T-cell (primary cell): ENCODE data around the gene ARHGEF12. TPM values are rescaled to one million over a fixed set of nuclear protein-coding genes. Genes with fewer than 3 reads are reported as not detected.

Experiments
- ATAC-seq, 4 experiments: fragments of 200-7000 bp in 3 of 4; fragments of 150-1000 bp in 1 of 4; cut with Tn5 transposase; replicated peaks in 1 of 4; 1 replicate in 3 of 4; 2 replicates in 1 of 4; pipeline ENCODE4 v1.10.0; 2021; ENCODE audit warnings: moderate library complexity in 3 of 4, mild to moderate bottlenecking in 2 of 4, moderate number of reproducible peaks in 1 of 4
- CTCF ChIA-PET, 2 donors: fragments of 300-600 bp; sonication (Branson Sonifier 250); formaldehyde crosslinking; loops; one replicate each; lab custom pipeline; 2022; ENCODE audit warnings: antibody characterized with exemption in 2 of 2; lab: Charles Lee
- POLR2A ChIA-PET, 2 donors: fragments of 300-600 bp; sonication (Branson Sonifier 250); formaldehyde crosslinking; loops; one replicate each; lab custom pipeline; 2022; ENCODE audit warnings: antibody characterized with exemption in 2 of 2; lab: Charles Lee
- DNase-seq, 35 experiments: peaks; one replicate each; pipeline versions ENCODE4 v3.0.0 to v3.0.0-alpha.2; 2013 to 2023
- H3K27ac ChIP-seq: one replicate; pipeline ENCODE4 v1.5.1; 2013; ENCODE audit warnings: low read length
- H3K27me3 ChIP-seq, 2 experiments: replicated peaks in 1 of 2; 1 replicate in 1 of 2; 2 replicates in 1 of 2; pipeline versions ENCODE4 v1.6.1 to v1.7.0; 2013; ENCODE audit warnings: low read length in 1 of 2, mixed read lengths in 1 of 2; ENCODE audit not compliant: control insufficient read depth in 2 of 2, insufficient read depth in 2 of 2; ENCODE audit errors: extremely low read depth in 1 of 2
- H3K36me3 ChIP-seq, 2 donors: 1 replicate in 1 of 2; 2 replicates in 1 of 2; pipeline versions ENCODE4 v1.6.1 to v1.7.0; 2013; ENCODE audit warnings: low read length in 1 of 2; ENCODE audit not compliant: control insufficient read depth in 2 of 2, insufficient read depth in 1 of 2; ENCODE audit errors: extremely low read depth in 1 of 2
- H3K4me1 ChIP-seq, 2 experiments: 1 replicate in 1 of 2; 2 replicates in 1 of 2; pipeline versions ENCODE4 v1.6.1 to v1.7.0; 2013; ENCODE audit warnings: low read length in 2 of 2, mixed read lengths in 1 of 2; ENCODE audit not compliant: insufficient read depth in 2 of 2, control insufficient read depth in 1 of 2; ENCODE audit errors: extremely low read depth in 1 of 2
- H3K4me3 ChIP-seq, 2 donors: 1 replicate in 1 of 2; 2 replicates in 1 of 2; pipeline versions ENCODE4 v1.5.1 to v1.7.0; 2013; ENCODE audit warnings: mild to moderate bottlenecking in 2 of 2, low read length in 1 of 2, moderate library complexity in 1 of 2; ENCODE audit not compliant: control insufficient read depth in 1 of 2; ENCODE audit errors: extremely low read depth in 1 of 2
- H3K9me3 ChIP-seq: 2 replicates; pipeline ENCODE4 v1.7.0; 2013
- H3K27ac Mint-ChIP-seq, 2 donors: one replicate each; pipeline ENCODE4 v1.8.0; 2020 to 2021; ENCODE audit warnings: mild to moderate bottlenecking in 2 of 2, mixed read lengths in 2 of 2
- H3K27me3 Mint-ChIP-seq, 2 donors: one replicate each; pipeline ENCODE4 v1.8.0; 2021 to 2022; ENCODE audit warnings: mixed read lengths in 2 of 2
- H3K36me3 Mint-ChIP-seq: one replicate; pipeline ENCODE4 v1.8.0; 2021; ENCODE audit warnings: mixed read lengths
- H3K4me1 Mint-ChIP-seq, 3 donors: one replicate each; pipeline ENCODE4 v1.8.0; 2020 to 2022; ENCODE audit warnings: mixed read lengths in 3 of 3, mild to moderate bottlenecking in 1 of 3
- H3K4me3 Mint-ChIP-seq, 3 donors: one replicate each; pipeline ENCODE4 v1.8.0; 2020 to 2022; ENCODE audit warnings: mild to moderate bottlenecking in 3 of 3, mixed read lengths in 3 of 3, moderate library complexity in 3 of 3
- H3K9me3 Mint-ChIP-seq, 3 donors: one replicate each; pipeline ENCODE4 v1.8.0; 2020 to 2022; ENCODE audit warnings: mixed read lengths in 3 of 3
- WGBS: methylation state at CpG from one replicate; pipeline ENCODE4 v1.1.5; 2013; ENCODE audit warnings: missing lambda C conversion rate; ENCODE audit not compliant: insufficient coverage; 5-methylcytosine and 5-hydroxymethylcytosine counted together
- total RNA-seq, 35 experiments: library from RNA in 6 of 35; stranded (reverse) in 6 of 35; fragments of 120-200 nt in 1 of 35; gene quantifications; one replicate each; pipeline versions ENCODE4 v1.2.1 to v1.2.4 and lab custom pipeline; 2013 to 2026

The ARHGEF12 gene
- total RNA-seq, 5 donors from 2014 or later (not counting 1 experiment from before 2014, with no cell fraction given), result 4.8 to 12.8 (median 8.0) TPM

DNA sequence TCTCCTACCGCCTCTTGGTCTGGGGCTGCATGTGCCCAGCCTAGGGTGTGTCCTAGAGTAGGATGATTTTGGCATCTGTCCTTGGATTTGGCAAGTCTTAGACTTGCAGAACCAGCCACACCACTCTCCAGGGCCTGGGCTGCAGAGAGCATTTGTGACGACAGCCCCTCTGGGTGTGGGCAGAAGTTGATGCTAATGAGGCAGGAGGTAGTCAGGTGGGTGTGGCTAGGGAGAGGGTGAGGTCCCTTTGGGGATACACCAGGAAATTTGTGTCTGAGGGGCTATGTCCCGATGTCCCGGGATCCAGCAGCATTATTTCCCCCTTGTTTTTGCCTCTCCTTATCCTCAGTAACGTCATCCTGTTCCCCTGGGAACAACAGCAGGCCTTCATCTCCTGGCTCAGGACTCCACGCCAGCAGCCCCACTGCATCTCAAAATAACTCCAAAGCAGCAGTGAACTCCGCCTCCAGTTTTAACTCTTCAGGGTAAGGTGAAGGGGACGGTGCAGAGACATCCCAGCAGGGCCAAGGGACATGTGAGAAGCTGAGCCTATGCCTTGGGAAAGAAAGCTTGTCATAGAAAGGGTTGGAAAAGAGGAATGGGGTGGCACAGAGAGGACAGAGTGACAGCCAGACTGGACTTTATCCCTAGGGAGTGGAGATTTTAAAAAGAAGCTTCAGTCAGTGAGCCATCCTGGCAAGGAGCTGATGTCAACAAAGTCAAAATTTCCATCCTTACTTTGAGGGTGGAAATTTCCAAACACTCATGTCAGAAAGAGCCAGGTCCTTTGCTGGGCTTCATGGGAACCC lies 19.1 kb upstream of the ARHGEF12 start:
- H3K27me3 Mint-ChIP-seq, result peaks cover 18 to 36% of the 10 kb centered on the region in 2 donors
- H3K9me3 Mint-ChIP-seq, result no peaks in the 10 kb centered on the region
- Histone ChIP-seq H3K9me3 (no peaks in the 10 kb centered on the region), H3K27ac (no peak overlapping the region), H3K27me3 (peaks cover 0 to 14% of the 10 kb centered on the region in 2 experiments), H3K4me3 (no peak overlapping the region), H3K36me3 (no peaks in the 10 kb centered on the region), H3K4me1 (no peaks in the 10 kb centered on the region)
- no peak overlapping the region for H3K27ac Mint-ChIP-seq
- no peaks in the 10 kb centered on the region for H3K4me1 Mint-ChIP-seq
- CTCF ChIA-PET, result no interaction called here
- ATAC-seq (no peak), DNase-seq (no peak)
- 62% methylated on average over 4 of the region's 8 CpGs for WGBS
- H3K36me3 Mint-ChIP-seq, result no peaks in the 10 kb centered on the region
- H3K4me3 Mint-ChIP-seq, result no peak overlapping the region
- POLR2A ChIA-PET, result no interaction called here

DNA sequence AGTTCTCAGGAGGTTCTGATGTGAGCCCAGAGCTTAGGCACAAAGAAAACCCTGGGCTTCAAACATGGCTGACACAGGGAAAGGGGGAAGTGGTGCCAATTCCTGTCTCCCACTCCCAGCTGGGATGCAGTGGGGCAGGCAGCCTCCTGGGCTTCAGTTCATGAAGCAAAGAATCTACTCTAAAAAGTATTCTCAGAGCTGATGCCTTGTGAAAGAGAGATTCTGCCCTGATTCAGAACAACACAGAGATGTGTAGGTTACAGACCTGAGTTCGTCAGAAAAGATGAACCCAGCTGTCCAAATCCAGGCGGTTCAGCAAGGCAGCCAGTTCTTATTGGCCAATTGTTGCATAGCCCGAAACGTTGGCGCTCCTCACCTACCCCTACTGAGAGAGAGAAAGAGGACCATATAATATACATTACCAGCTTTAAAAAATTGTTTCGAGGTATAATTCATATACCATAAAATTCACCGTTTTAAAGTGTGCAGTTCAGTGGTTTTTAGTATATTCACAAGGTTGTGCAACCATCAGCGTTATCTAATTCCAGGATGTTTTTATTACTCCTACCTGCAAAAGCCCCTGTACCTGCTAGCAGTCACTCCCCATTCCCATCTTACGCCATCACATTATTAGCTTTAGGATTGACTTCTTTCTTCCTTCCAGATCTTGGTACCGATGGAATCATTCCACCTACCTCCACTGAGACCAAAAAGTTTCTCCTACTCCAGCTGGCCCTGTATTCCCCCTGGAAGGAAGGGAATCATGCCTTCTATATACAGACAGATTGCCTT lies 18.3 kb upstream of the ARHGEF12 start:
- ATAC-seq (no peak), DNase-seq (no peak)
- no peak overlapping the region for H3K27ac Mint-ChIP-seq
- H3K4me3 ChIP-seq, result no peak overlapping the region
- no peaks in the 10 kb centered on the region for H3K9me3 Mint-ChIP-seq
- no peak overlapping the region for H3K4me3 Mint-ChIP-seq
- no peaks in the 10 kb centered on the region for H3K4me1 ChIP-seq
- H3K27me3 Mint-ChIP-seq, result peaks cover 24 to 38% of the 10 kb centered on the region in 2 donors
- no peaks in the 10 kb centered on the region for H3K36me3 Mint-ChIP-seq
- H3K9me3 ChIP-seq, result no peaks in the 10 kb centered on the region
- no peaks in the 10 kb centered on the region for H3K36me3 ChIP-seq
- no peak overlapping the region for H3K27ac ChIP-seq
- peaks cover 0 to 18% of the 10 kb centered on the region in 2 experiments for H3K27me3 ChIP-seq
- 93% methylated on average over 3 of the region's 10 CpGs for WGBS
- POLR2A ChIA-PET, result no interaction called here
- CTCF ChIA-PET, result no interaction called here
- no peaks in the 10 kb centered on the region for H3K4me1 Mint-ChIP-seq

DNA sequence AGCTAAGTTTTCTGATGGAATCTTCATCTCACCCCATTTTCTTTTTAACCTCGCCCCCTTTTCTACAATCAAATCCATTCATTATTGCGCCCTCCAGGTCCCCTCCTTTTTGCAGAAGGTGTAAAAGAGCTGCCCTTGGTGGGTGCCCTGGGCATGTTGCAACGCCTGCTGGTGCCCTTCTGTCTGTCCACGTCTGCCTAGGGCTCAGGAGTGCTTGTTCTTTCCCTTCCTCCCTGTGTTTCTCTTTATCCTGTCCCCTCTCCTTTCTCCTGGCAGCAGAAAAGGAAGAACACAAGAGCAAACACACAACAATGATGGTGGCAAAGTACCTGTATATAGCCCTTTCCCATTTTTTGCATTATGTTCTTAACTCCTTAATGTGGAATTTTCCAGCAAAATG lies 17.3 kb upstream of the ARHGEF12 start:
- 64% methylated on average over 2 of the region's 4 CpGs for WGBS
- no peaks in the 10 kb centered on the region for H3K4me1 ChIP-seq
- H3K4me3 Mint-ChIP-seq, result no peak overlapping the region
- CTCF ChIA-PET, result no interaction called here
- no peaks in the 10 kb centered on the region for H3K9me3 ChIP-seq
- H3K27me3 Mint-ChIP-seq, result peaks cover 34 to 46% of the 10 kb centered on the region in 2 donors
- peaks cover 0 to 17% of the 10 kb centered on the region in 2 experiments for H3K27me3 ChIP-seq
- H3K4me3 ChIP-seq, result no peak overlapping the region
- no peak overlapping the region for H3K27ac ChIP-seq
- ATAC-seq (no peak), DNase-seq (no peak)
- no peak overlapping the region for H3K27ac Mint-ChIP-seq
- H3K36me3 ChIP-seq, result no peaks in the 10 kb centered on the region
- no peaks in the 10 kb centered on the region for H3K4me1 Mint-ChIP-seq
- H3K36me3 Mint-ChIP-seq, result no peaks in the 10 kb centered on the region
- H3K9me3 Mint-ChIP-seq, result no peaks in the 10 kb centered on the region
- POLR2A ChIA-PET, result no interaction called here

DNA sequence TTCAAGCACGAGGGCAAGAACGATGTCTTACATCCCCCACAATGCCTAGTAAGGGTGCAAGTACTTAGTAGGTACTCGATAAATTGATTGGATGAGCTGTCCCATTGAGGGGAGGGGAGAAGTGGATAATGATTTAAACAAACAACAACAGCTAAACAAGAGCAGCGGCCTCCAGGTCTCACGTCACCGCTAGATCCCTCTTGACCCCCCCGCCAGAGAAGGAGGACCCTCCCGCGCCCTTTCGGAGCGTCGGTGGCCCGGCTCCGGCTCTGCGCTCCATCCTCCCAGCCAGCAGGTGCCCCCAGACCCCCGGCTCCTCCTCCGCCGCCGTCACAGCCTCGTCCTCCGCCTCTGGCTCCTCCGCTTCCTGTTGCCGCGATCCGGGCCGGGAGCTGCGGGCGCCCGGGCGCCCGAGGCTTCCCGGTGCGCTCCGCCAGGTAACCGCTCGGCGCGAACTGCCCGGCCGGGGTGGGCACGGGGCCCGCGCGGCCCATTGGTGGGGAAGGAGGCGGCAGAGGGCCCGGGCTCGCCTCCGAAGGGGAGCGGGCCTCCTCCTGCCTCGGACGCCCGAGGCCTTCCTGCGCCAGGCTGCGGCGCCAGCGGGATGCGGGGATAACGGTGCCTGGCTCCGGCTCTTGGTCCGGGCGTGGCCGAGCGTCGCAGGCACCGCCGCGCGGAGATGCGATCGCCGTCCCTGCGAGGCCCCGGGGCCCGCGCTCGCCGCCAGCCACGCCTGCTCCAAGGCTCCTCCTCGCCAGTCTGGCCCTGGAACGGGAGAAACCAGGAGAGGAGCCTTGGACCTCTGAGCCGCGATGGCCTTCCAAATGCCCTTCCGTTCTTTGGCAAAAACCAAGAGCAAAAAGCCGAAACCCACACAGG lies 11.0 kb upstream of the ARHGEF12 start, which contains the start of gene TLCD5:
Gene TLCD5, plus strand, starts transcription at position 368 of the 879 bp plus-strand sequence. CDS start 2,143 bp downstream, outside the sequence.
- Mint-ChIP-seq H3K4me1 (peaks cover 21 to 25% (median 22%) of the 10 kb centered on the region in 3 donors), H3K36me3 (no peaks in the 10 kb centered on the region), H3K9me3 (no peaks in the 10 kb centered on the region), H3K27me3 (peaks cover 59 to 64% of the 10 kb centered on the region in 2 donors), H3K27ac (no peak within 1 kb of the TSS), H3K4me3 (peak within 1 kb of the TSS; percentile 70 to 82 (median 80))
- CTCF ChIA-PET, result no interaction called here
- ATAC-seq (peak; percentile 34 to 79 (median 72)), DNase-seq (peak in 19 of 35 experiments; percentile 6 to 44 (median 18))
- POLR2A ChIA-PET, result no interaction called here
- 3% methylated on average over 68 of the region's 84 CpGs for WGBS
- H3K27me3 ChIP-seq, result peaks cover 0 to 34% of the 10 kb centered on the region in 2 experiments
- no peak within 1 kb of the TSS for H3K27ac ChIP-seq
- no peaks in the 10 kb centered on the region for H3K9me3 ChIP-seq
- peak within 1 kb of the TSS; percentile 31 to 64 for H3K4me3 ChIP-seq
- H3K4me1 ChIP-seq, result peaks cover 0 to 8% of the 10 kb centered on the region in 2 experiments
- no peaks in the 10 kb centered on the region for H3K36me3 ChIP-seq

DNA sequence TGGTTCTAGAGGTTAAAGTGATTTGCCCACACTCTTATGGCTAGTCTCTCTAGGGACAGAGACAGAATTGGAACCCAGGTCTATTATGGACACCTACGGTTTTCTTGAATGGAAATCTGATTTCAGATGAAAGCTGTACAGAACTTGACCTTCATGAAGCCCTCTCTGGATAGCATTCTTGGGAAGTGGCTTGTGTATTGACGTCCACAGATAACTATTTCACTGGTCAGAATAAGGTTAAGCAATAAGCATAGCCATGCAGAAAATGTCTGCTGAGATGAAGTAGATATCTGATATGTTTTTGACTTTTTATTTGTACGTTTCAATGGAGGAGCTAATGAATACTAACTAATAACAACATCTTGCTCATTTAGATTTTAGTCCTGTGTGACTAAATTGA lies 10.0 kb upstream of the ARHGEF12 start:
- WGBS, result 67% methylated on average over 1 of the region's 3 CpGs
- ATAC-seq (no peak), DNase-seq (no peak)
- Histone ChIP-seq H3K27ac (no peak overlapping the region), H3K36me3 (no peaks in the 10 kb centered on the region), H3K9me3 (no peaks in the 10 kb centered on the region), H3K4me3 (no peak overlapping the region), H3K4me1 (peaks cover 0 to 8% of the 10 kb centered on the region in 2 experiments), H3K27me3 (peaks cover 0 to 34% of the 10 kb centered on the region in 2 experiments)
- Mint-ChIP-seq H3K36me3 (no peaks in the 10 kb centered on the region), H3K9me3 (no peaks in the 10 kb centered on the region), H3K4me3 (peak overlapping the region; percentile 69 to 82 (median 70)), H3K27ac (no peak overlapping the region), H3K4me1 (peaks cover 21 to 25% (median 22%) of the 10 kb centered on the region in 3 donors), H3K27me3 (peaks cover 61 to 67% of the 10 kb centered on the region in 2 donors)
- CTCF ChIA-PET, result interaction anchor here in 1 of 2 donors (0.9 to 1.0 kb wide), 2 partner anchors 9 to 23 kb away, joined by 3 to 4 read pairs; no protein-coding TSS in a partner anchor
- POLR2A ChIA-PET, result no interaction called here
